Colon (tissue), 2 donors: Measurements from ENCODE around the gene EPHB2.

Source experiments
- FAIRE-seq: peaks from 2 replicates; lab custom pipeline; 2012; peaks lifted over from hg19 to GRCh38; lab: Jason Lieb, UNC
- donor health status: control.
- donor health status: control.

Gene EPHB2

DNA sequence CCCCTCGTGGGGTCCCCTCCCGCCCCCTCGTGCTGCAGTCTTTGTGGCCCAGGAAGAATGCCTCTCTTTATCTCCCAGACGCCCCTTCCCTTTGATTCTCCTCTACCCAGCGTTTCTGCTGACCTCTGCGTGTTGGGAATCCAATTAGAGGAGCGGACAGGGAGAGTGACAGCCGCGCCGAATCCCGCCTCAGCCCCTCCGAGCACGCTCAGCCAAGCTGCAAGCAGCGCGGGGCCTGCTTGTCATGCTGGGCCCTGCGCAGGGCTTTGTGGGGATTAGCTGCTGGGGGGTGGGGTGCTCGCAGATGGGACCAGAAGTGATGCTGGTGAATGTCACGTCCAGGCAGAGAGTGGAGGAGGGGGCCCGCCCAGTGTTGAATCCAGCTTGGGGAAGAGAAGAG is 91.1 kb downstream of the EPHB2 start:
- no peak for FAIRE-seq

- FAIRE-seq = no peak
Observed at GRCh38 chr1:22803833-22804232, 93.2 kb downstream of the EPHB2 start.

DNA sequence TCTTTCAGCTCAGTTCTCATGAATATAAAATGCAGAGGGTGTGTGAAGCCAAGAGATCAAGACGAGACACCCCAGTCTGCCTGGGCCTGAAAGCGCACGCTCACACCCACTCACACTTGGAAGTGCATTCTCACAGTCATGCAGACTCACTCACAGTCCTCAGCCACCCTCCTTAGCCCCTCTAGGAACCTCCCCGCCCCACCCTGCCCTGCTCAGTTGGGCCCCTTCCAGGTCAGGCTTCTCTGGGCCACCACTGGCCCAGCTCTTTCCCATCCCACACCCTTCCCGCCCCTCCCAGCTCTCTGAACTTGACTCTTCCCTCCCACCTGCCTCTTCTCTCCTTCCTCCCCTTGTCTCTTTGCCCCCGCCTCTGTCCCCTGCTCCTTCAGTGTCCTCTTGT is 93.8 kb downstream of the EPHB2 start:
- FAIRE-seq = no peak

- FAIRE-seq = no peak
Observed at GRCh38 chr1:22804969-22805671, 94.5 kb downstream of the EPHB2 start.

- FAIRE-seq = no peak
Observed at GRCh38 chr1:22805672-22806038, 95.0 kb downstream of the EPHB2 start.

DNA sequence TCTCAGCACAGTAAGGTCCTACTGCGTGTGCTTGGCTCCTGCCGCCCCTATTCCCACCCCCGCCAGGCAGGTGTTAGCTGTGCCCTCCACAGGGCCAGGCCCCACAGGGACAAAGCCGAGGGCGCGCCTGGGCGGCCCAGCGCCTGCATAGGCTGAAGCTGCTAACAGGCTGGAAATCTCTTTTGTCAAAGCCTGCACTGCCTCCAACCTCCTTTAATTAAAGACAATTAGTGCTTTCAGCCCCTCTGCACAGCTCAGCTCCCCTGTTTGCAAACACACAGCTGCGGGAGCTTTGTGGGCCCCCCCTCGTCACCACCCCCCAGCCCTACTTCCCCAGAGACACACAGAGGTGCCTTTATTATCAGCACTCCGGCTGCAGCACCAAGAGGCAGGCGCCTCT is 95.9 kb downstream of the EPHB2 start:
- no peak for FAIRE-seq

GRCh38 chr1:22807340-22807739 is 96.7 kb downstream of the EPHB2 start:
- no peak for FAIRE-seq

DNA sequence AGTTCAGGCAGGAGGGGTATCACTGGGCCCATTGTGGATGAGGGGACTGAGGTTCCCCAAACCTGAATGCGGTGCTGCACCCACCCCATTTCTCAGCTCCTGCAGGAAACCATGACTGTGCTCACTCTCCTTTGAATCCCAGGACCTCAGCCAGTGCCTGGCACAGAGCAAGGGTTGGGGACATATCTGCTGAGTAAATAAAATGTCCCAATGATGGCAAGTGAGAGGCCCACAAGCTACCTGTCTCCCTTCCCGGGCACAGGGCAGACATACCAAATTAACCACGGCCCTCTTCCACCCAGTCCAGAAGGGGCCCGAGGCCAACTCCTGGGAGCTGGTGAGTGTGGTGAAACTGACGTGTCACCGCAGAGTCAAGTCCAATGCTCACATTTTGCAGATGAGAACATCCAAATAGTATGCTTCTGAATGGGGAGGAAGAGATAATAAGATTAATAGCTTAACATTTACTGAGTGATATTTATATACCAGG is 97.6 kb downstream of the EPHB2 start:
- FAIRE-seq = no peak

DNA sequence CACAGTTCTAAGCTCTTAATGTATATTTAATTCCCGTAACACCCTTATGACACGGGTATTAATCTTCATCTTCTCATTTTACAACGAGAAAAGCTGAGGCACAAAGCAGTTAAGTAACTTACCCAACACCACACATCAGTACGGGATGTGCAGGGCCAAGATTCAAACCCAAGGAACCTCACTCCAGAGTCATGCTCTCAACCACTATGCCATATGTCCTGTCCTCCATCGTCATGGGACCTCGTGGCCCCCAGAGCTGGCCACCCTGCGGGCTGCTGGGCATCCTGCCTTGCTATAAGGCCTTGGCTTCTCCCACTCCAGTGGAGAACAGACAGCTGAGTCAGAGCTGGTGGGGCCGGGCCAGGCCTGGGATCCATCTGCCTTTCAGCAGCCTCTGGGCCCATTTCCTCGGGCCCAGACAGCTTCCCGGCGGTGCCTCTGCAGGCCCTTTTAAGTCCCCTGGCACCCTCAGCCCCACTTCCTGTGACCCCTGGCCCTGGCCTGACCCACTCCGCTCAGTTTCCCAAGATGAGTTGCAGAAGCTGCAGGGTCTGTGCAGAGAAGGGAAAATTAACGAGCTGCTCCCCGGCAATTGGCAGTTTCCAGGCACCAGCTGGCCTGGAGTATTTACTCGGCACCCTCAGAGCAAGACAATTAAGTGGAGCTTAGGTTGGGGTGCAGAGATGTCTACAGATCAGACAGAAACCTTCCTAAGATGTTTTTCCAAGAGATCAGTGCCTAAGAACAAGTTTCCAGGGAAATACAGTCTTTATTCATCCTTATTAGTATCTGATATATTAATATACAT is 98.2 kb downstream of the EPHB2 start:
- no peak for FAIRE-seq

DNA sequence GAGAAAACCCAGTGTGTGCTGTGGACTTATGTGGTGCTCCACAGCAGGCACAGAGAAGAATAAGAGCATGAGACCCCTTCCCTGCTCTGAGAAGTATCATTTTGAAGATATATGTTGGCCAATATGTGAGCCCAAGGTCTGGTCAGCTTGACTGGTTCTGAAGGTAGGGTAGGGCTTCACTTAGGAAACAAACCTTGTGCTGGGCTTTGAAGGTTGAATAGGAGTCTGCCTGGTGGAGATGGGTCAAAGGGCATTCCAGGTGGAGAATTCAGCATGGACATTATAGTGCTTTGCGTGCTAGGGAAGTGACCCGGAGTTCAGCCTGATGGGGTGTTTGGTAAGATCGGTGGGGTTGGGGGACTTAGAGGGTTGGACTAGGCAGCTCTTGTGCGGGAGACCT is 99.1 kb downstream of the EPHB2 start:
- FAIRE-seq = no peak

- FAIRE-seq = no peak
Observed at GRCh38 chr1:22810378-22810777, 99.7 kb downstream of the EPHB2 start.

DNA sequence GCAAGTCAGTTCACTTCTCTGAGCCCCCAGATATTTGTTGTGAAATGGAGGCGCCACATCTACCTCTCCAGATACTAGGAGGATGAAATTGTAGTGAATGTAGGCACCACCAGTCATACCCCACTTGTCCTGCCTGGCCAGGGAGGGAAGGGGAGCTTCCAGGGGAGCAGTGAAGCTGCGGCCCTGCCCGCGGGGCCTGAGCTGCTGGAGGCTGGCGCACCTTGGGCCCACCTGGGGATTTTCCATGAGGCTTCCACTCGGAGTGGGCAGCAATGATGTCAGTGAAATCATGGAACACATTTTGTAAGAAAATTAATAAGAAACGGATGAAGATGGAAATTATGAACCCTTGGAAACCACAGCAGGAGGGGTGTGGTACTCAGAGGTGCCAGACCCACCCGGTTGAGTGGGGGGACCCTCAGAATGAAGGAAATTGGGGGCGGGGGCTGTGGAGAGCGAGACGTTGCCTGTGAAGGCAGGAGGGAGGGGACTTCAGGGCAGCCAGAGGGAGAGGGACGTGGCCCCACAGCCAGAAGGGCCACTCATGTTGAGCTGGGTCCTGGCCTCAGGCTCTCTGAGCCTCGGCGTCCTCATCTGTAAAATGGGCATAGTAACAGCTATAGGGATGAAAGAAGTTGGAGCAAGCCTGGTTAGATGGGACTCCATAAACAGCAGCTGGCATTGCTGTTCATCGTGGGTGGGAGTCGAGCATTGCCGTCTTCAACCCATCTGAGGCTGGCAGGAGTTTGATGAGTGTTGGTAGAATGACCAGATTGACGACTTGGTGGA is 101.6 kb downstream of the EPHB2 start:
- no peak for FAIRE-seq

DNA sequence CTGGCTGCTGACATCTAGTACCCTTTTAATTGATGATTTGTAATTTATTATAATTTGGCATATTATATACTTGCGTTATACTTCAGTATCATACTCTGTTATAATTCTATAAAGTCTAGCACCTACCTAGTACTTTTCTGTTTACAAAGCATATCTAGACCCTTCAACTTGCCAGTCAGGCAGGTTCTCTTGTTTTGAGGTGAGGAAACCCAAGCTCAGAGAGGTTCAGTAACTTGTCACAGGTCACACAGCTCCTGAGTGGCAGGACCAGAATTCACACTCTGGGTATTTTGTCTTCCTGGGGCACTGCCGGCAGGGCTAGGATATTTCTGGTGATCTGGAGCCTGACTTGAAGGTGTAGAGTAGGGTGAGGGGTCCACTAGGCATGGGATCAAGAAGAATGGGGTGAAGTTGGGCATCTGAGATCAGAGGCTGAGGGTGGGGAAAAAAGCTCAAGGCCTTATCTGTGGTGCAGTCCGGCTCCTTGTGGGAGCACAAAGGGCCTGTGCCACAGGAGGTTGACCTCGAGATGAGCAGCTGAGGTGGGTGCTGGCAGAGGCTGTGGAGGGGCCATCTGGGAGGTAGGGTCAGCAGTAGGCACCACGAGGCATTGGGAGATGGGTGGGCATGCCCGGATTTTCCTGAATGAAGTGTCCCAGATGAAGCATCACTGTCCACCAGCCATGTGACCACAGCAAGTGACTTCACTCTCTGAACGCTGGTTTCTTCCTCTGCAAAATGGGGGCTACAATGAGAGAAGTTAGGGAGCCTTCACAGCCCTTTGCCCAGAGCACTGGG is 102.6 kb downstream of the EPHB2 start:
- no peak for FAIRE-seq

DNA sequence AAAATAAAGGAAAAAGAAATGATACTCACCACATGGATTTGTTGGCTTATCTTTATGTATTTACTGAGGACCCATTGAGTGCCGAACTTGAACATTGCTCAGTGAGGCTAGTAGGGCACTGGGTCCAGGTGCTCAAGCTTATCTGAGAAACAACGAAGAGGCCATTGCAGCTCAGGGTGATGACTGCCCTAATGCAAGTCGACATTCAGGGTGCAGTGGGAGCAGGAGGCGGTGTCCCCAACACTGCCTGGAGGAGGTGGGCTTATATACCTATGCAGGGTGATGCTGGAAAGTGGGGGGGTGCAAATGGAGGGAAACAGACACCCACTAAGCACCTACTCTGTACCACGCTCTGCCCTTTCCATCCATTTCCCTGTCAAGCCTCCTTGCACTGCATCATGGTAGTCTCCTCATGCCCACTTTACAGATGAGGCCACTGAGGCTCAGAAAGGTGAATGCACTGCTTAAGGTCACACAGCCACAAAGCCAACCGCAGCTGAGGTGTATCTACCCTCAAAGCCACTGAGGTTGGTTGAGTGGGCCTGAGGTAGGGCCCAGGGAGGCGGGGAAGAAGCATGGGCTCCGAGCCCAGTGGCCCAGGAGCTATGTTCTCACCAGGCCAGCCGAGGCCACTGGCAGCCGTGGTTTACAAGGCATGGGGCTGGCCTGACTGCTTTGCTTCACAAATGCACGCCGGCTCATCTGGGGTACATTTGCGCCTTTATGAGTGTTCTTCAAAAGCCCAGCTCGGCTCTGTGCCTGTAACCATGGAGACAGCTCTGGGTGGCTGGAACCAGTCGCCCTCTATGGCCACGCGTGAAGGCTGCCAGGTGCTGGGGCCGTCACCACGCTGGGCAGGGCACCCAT is 103.8 kb downstream of the EPHB2 start:
- FAIRE-seq = no peak

DNA sequence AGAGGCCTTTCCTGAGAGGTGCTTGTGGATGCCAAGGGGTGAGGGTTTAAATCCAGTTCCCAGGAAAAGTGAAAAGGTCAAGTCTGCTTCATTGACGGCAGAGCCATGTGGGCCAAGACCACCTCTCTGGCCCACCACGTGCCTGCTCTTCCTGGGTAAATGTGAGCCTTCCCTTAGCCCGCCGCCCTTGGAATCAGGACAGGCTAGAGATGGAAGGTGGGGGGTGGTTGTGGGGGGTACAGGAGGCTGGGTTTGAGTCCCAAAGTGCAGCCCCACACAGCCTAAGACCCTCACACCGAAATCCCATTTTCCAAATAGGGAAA is 104.4 kb downstream of the EPHB2 start:
- no peak for FAIRE-seq

- no peak for FAIRE-seq
Observed at GRCh38 chr1:22815421-22816066, 104.9 kb downstream of the EPHB2 start.

DNA sequence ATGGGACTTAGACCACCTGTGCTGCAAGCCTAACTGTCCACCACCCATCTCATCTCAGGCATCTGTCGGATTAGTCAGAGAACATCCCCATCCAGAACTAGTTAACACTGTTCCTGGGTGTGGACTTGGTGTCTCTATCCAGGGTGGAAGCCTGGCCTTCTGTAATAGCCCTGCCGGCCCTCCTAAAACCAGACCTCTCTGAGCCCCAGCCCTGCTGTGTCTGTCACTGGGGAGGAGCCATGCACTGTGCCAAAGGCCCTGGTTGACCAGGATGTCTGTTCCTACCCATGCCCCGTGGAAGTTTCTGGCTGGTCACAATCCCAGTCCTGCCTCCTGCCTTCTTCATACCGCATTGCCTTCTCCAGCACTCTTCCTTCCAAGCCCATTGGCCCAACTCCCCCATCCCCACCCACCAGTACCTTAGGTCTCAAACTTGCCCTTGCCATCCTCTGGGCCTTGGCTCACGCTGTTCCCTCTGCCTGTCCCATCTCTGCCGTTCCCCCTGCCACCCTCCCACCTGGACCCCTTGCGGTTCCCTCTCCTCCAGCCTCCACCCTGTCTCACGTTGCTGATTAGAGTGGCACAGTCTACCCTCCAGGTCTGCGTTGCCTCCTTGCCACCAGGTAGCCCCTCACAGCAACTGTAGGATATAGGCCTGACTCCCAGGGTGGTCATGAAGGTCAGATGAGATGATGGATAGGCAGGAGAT is 105.6 kb downstream of the EPHB2 start:
- no peak for FAIRE-seq

DNA sequence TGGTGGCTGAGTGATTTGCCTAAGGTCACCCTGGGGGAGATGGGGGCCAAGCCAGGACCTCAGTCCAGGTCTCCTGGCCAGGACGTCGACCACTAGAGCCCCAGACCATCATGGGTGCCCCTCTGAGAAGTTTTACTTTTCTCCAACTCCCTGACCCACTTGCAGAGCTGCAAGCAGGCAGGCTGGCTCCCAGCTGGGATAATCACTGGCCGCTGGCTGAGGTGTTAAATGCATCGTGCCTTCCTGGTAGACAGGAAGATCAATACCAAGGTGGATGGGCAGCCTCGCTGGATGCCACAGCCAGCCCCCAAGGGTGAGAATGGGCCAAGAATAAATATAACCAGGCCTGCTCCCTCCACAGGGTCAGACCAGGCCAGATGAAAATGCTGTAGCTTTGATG is 106.2 kb downstream of the EPHB2 start:
- FAIRE-seq = no peak

DNA sequence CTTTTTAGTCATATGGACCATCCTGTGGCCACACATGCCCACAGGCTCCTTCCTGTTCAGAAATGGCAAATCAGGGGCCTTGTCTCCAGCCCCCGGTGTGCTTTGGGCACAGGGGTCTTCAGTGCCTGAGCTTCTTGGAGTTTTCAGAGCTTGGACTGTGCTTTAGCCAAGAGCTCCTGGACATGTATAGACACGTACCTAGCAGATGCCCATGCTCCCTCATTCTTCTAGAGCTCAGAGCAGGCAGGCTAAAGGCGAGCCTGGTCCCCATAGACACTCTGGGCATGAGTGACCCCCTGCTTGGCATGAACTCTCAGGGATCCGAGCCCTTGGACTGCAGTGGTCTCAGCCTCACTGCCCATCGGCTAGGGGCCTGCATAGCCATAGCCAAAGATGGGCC is 106.8 kb downstream of the EPHB2 start:
- no peak for FAIRE-seq
